Stimulated activated naive CD4-positive, alpha-beta T cell treated with Interleukin-2 at 50 U/mL for 16 hours (primary cell): ENCODE results near the gene FAS.

Experiments
- DNase-seq: peaks from one replicate; lab custom pipeline; 2025; lab: John Stamatoyannopoulos, UW

Gene FAS

GRCh38 chr10:89035461-89035860 is 44.9 kb downstream of the FAS start:
- DNase-seq = no peak

GRCh38 chr10:89037096-89037495 is 46.5 kb downstream of the FAS start:
- no peak for DNase-seq

- no peak for DNase-seq
These were observed 52.0 kb downstream of the FAS start for GRCh38 chr10:89042562-89042961.

- DNase-seq = no peak
These were observed 52.5 kb downstream of the FAS start for GRCh38 chr10:89043052-89043451.

- no peak for DNase-seq
These were observed 56.8 kb downstream of the FAS start for GRCh38 chr10:89047397-89047796.

GRCh38 chr10:89051593-89051992 is 61.0 kb downstream of the FAS start:
- no peak for DNase-seq

GRCh38 chr10:89053555-89053954 is 63.0 kb downstream of the FAS start:
- DNase-seq = no peak

GRCh38 chr10:89055159-89055558 is 64.6 kb downstream of the FAS start:
- DNase-seq = no peak

- DNase-seq = no peak
These were observed 72.3 kb downstream of the FAS start for GRCh38 chr10:89062861-89063260.

GRCh38 chr10:89063465-89063864 is 72.9 kb downstream of the FAS start:
- no peak for DNase-seq

- DNase-seq = no peak
These were observed 74.2 kb downstream of the FAS start for GRCh38 chr10:89064748-89065147.
